Measurements from ENCODE around the gene WEE2.

WEE2 gene

GRCh38 chr7:141691540-141691939 is 16.6 kb upstream of the WEE2 start:
- no peak for DNase-seq (ENCODE audit: low spot score)

DNA sequence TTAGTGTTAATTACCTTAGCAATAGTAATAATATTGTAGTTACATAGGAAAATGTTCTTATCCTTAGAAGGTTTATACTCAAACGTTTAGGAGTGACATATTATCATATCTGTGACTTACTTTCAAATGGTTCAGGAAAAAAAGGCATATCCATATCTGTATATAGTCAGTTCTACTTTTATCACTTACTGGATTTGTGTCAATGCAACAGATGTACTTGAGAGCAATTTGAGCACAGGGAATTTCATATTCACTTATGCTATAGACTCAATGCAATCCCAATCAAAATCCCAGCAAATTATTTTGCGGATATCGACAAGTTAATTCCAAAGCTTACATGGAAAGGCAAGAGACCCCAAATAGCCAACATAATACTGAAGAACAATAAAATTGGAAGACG is 16.2 kb upstream of the WEE2 start:
- no peak for DNase-seq (ENCODE audit: low spot score)

- no peak for DNase-seq (ENCODE audit: low spot score)
Measured at GRCh38 chr7:141693082-141693481, 15.1 kb upstream of the WEE2 start.

- no peak for DNase-seq (ENCODE audit: low spot score)
Measured at GRCh38 chr7:141695803-141696289, 12.3 kb upstream of the WEE2 start.

DNA sequence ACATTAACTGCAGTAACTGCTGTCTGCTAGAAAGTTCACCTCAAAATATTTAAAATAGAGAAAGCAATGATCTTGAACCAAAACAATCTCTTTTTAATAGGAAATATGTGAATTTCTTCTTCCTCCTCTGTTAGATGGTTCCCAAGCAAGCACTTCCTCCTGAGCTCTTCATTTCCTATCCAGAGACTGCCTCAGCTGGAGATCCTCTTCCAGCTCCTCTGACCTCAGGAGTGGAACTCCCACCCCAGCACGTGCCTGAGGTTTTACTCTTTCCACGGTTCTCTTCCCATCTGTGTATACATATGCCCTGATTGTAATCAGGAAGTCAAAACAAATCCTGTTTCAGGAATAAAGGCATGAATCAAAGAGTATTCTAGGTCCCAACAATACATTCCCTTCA is 11.8 kb upstream of the WEE2 start:
- DNase-seq (ENCODE audit: low spot score) = no peak

- peak; percentile 77 for DNase-seq (ENCODE audit: low spot score)
Measured at GRCh38 chr7:141697211-141697871, 10.8 kb upstream of the WEE2 start.

GRCh38 chr7:141698247-141699015 is 9.7 kb upstream of the WEE2 start:
- DNase-seq (ENCODE audit: low spot score) = no peak

GRCh38 chr7:141699860-141700259 is 8.3 kb upstream of the WEE2 start:
- DNase-seq (ENCODE audit: low spot score) = no peak

DNA sequence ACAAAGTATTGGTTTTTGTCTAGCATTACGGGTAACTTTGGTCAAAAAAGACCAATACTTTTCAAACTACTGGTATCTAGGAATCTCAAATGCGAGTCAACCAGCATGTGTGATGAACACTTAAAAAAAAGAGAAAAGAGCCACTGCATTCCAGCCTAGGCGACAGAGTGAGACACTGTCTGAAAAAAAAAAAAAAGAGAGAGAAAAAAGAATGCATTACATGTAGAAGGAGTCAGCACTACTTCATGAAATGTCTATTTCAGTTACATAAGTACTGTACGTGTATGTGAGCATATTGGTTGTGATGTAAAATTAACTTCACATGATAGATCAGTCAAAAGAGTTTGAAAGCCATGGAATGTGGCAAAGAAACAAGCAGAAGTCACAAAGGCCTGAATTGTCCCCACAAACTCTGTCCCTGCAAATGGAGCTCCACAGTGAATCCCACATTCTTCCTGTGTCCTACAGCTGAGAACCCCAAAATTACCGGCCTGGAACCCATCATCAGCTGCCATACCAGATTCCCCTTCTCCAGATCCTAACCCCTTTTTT is 7.8 kb upstream of the WEE2 start:
- no peak for DNase-seq (ENCODE audit: low spot score)

GRCh38 chr7:141700848-141701371 is 7.2 kb upstream of the WEE2 start:
- DNase-seq (ENCODE audit: low spot score) = no peak

DNA sequence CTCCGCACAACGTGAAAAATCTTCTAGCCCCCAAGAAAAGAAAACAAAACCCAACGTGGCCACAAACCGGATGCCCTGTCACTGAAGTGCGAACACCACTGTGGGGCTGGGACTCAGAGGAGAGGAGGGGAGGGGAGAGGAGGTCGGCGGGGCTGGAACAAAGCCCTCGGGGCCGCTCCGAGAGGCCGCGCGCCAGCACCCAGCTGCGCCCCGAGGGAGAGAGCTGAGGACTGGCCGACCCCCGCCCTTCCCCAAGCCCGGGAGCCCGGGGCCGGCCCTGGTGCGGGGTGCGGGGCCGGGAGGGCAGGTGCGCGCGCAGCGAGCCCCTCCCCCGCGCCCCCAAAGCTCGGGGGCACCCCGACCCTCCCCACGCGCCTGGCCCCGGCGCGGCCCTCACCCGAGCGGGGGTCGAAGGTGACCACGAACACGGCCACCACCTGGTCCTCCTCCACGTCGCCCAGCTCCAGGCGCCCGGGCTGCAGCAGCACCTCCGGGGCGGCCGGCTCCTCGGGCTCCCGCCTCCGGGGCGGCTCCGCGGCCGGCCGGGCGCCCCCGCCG is 6.6 kb upstream of the WEE2 start:
- DNase-seq (ENCODE audit: low spot score) = peak; percentile 47

DNA sequence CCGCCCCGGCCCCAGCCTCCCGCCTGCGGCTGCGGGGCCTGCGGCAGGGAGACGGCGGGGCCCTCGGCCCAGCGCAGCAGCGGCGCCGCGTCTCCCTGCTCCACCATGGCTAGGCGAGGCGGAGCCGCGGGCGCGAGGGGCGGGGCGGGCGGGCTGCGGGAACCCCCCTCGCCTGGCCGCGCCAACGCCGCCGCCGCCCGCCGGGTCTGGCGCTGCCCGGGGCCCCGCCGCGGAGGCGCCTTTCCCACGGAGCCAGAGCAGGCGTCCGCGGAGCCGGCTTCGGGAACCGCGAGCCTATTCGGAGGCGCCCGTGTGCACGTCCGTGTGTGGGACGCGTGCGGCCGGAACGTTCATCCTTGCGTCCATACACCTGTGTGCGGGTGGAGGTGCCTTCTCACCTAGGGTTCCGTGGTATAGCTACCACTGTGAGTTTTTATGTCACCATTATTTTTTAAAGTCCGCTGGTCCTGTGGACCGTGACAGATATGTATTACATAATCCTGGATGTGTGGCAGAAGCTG is 6.0 kb upstream of the WEE2 start, which contains the start of gene DENND11:
DENND11 (minus strand) TSS at position 120 of the 521 bp plus-strand sequence; CDS start at position 107, 13 bp downstream.
- DNase-seq (ENCODE audit: low spot score) = peak; percentile 43

DNA sequence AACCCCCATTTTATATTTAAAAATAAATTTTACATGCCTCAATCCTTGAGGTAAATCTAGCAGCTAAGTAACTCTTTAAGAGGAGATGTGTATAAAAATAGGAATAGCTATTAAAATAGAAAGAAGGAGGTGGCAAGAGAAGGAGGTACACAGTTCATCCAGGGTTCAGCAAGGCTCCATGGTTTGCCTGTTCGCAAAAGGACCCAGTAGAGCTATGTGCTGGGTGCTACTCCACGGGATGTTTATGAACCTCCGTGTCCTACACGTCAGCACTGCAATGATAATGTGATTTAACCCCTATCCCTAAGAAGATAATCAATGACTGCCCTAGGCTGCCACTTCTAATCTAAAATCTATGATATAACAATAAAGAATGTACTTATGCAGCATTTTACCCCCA is 5.3 kb upstream of the WEE2 start:
- no peak for DNase-seq (ENCODE audit: low spot score)

DNA sequence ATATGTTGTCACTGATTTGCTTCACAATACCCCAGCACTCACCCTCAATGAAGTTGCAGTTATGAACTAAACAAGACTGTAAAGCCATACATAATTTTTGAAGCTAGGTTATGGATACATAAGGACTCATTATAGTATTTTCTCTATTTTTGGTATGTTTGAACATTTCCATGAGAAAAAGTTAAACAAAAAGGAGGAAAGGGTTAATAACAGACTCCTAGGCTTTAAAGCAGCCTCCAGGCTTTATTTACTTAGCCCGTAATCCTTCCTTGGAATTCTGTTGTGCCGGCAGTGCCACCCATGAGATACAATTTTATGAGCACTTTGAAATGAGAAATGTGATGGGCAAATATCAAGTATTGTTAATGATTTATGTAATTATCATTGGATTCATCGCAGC is 4.0 kb upstream of the WEE2 start:
- no peak for DNase-seq (ENCODE audit: low spot score)

GRCh38 chr7:141704741-141705140 is 3.4 kb upstream of the WEE2 start:
- DNase-seq (ENCODE audit: low spot score) = no peak

- no peak for DNase-seq (ENCODE audit: low spot score)
Measured at GRCh38 chr7:141706239-141707064, 1.7 kb upstream of the WEE2 start.

GRCh38 chr7:141709318-141709717 is 1.2 kb downstream of the WEE2 start:
- DNase-seq (ENCODE audit: low spot score) = no peak

DNA sequence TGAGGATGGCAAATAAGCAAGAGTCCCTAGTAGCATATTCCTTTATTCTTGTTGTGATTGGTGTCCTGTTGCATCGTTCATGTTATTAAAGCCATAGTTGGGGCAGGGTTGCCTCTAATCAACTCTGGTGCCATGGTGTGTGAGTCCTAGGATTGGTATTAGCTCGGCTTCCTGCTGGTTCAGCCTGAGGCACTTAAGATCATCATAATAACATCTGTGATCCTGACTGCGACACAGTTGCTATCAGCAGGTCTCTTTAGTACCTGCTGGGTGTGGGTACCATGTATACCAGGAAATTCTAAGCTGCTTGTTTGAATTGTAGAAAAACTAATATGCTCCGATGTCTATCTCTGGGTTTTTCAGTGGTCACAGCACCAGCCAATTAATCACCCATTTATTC is 1.6 kb downstream of the WEE2 start:
- DNase-seq (ENCODE audit: low spot score) = no peak

- DNase-seq (ENCODE audit: low spot score) = no peak
Measured at GRCh38 chr7:141710301-141710700, 2.1 kb downstream of the WEE2 start.

- no peak for DNase-seq (ENCODE audit: low spot score)
Measured at GRCh38 chr7:141712603-141713255, 4.6 kb downstream of the WEE2 start.

DNA sequence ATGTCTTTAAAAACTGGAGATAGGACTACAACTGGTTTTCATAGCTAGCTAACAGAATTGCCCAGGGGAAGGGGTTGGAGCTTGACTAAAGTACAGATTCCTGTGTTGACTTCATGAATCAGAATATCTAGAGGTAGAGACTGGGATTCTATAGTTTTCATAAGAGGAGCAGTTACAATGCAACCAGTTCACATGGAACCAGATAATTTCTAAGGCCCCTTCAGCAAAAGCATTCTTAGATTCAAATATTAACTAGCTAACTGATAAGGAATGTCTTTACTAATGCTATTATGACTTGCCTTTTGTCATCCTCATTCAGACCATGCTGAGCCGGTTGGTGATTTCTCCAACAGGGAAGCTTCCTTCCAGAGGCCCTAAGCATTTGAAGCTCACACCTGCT is 5.7 kb downstream of the WEE2 start:
- no peak for DNase-seq (ENCODE audit: low spot score)

Measured in kidney capillary endothelial cell (primary cell).